Hepatocyte (in vitro differentiated cells): ENCODE data around the gene CD300E.

Experiments
- EZH2 ChIP-seq: fragments of 200-600 bp; sonication (generic); IDR thresholded peaks from 2 replicates; pipeline ENCODE4 v1.6.1; 2016; ENCODE audit warnings: antibody characterized with exemption, mild to moderate bottlenecking, borderline replicate concordance
- EZH2phosphoT487 ChIP-seq: fragments of 200-600 bp; sonication (generic); IDR thresholded peaks from one replicate; pipeline ENCODE4 v1.6.1; 2018; ENCODE audit warnings: antibody characterized with exemption, mild to moderate bottlenecking, low read depth, moderate library complexity; ENCODE audit not compliant: unreplicated experiment, severe bottlenecking
- TF ChIP-seq, protein P1 (sequence below): fragments of 200-600 bp; sonication (generic); IDR thresholded peaks from 2 replicates; pipeline ENCODE4 v1.5.1; 2016; ENCODE audit warnings: antibody characterized with exemption, mild to moderate bottlenecking; ENCODE audit not compliant: poor library complexity

DNA sequence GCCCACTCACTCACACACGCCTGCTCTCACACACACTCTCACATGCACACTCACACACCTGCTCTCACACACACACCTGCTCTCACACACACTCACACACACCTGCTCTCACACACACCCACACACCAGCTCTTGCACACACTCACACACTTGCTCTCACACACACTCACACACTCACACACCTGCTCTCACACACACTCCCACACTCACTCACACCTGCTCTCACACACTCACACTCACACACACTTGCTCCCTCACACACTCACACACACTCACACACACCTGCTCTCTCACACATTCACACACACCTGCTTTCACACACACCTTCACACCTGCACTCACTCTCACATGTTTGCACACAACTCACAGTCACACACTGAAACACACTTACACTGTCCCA is 60.2 kb downstream of the CD300E start:
- TF ChIP-seq, protein P1, sequence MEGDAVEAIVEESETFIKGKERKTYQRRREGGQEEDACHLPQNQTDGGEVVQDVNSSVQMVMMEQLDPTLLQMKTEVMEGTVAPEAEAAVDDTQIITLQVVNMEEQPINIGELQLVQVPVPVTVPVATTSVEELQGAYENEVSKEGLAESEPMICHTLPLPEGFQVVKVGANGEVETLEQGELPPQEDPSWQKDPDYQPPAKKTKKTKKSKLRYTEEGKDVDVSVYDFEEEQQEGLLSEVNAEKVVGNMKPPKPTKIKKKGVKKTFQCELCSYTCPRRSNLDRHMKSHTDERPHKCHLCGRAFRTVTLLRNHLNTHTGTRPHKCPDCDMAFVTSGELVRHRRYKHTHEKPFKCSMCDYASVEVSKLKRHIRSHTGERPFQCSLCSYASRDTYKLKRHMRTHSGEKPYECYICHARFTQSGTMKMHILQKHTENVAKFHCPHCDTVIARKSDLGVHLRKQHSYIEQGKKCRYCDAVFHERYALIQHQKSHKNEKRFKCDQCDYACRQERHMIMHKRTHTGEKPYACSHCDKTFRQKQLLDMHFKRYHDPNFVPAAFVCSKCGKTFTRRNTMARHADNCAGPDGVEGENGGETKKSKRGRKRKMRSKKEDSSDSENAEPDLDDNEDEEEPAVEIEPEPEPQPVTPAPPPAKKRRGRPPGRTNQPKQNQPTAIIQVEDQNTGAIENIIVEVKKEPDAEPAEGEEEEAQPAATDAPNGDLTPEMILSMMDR, result no peak
- no peak for TF ChIP-seq EZH2
- TF ChIP-seq EZH2phosphoT487, result no peak
